ENCODE measurements around the gene EIF2AK2. TPM values are rescaled to one million over a fixed set of nuclear protein-coding genes. Genes with fewer than 3 reads are reported as not detected.

EIF2AK2 gene
- total RNA-seq, 1 donor from 2014 or later = 46.7 TPM

GRCh38 chr2:37104178-37104577 lies 52.6 kb downstream of the EIF2AK2 start:
- H3K4me3 Mint-ChIP-seq = no peak overlapping the region
- H3K9me3 Mint-ChIP-seq = no peaks in the 10 kb centered on the region
- H3K27ac Mint-ChIP-seq = no peak overlapping the region
- no peak for DNase-seq
- intact Hi-C loops (cut with micrococcal nuclease) = no loop called here
- H3K27me3 Mint-ChIP-seq = no peaks in the 10 kb centered on the region
- peaks cover 62% of the 10 kb centered on the region for H3K36me3 Mint-ChIP-seq (ENCODE audit: low read depth)
- peaks cover 3% of the 10 kb centered on the region for H3K4me1 Mint-ChIP-seq

- Mint-ChIP-seq H3K27me3 (no peaks in the 10 kb centered on the region), H3K36me3 (ENCODE audit: low read depth) (peaks cover 50% of the 10 kb centered on the region), H3K27ac (no peak overlapping the region), H3K4me1 (peaks cover 3% of the 10 kb centered on the region), H3K9me3 (no peaks in the 10 kb centered on the region), H3K4me3 (no peak overlapping the region)
- intact Hi-C loops (cut with micrococcal nuclease) = no loop called here
- DNase-seq = no peak
These were observed 54.2 kb downstream of the EIF2AK2 start for GRCh38 chr2:37102588-37102987.

- Mint-ChIP-seq H3K36me3 (ENCODE audit: low read depth) (peaks cover 50% of the 10 kb centered on the region), H3K9me3 (no peaks in the 10 kb centered on the region)
These were observed 56.7 kb downstream of the EIF2AK2 start for GRCh38 chr2:37100054-37100453.

GRCh38 chr2:37098416-37099118 lies 58.2 kb downstream of the EIF2AK2 start:
- no peak for DNase-seq
- no peaks in the 10 kb centered on the region for H3K4me1 Mint-ChIP-seq
- H3K4me3 Mint-ChIP-seq = no peak overlapping the region
- H3K27ac Mint-ChIP-seq = no peak overlapping the region
- peaks cover 54% of the 10 kb centered on the region for H3K36me3 Mint-ChIP-seq (ENCODE audit: low read depth)
- H3K27me3 Mint-ChIP-seq = no peaks in the 10 kb centered on the region
- intact Hi-C loops (cut with micrococcal nuclease) = no loop called here
- no peaks in the 10 kb centered on the region for H3K9me3 Mint-ChIP-seq

More at GRCh38 chr2:37100054-37100453, 56.7 kb downstream of the EIF2AK2 start:
- Mint-ChIP-seq H3K4me3 (no peak overlapping the region), H3K27ac (no peak overlapping the region), H3K27me3 (no peaks in the 10 kb centered on the region), H3K4me1 (peaks cover 3% of the 10 kb centered on the region)
- no peak for DNase-seq
- intact Hi-C loops (cut with micrococcal nuclease) = no loop called here

DNA sequence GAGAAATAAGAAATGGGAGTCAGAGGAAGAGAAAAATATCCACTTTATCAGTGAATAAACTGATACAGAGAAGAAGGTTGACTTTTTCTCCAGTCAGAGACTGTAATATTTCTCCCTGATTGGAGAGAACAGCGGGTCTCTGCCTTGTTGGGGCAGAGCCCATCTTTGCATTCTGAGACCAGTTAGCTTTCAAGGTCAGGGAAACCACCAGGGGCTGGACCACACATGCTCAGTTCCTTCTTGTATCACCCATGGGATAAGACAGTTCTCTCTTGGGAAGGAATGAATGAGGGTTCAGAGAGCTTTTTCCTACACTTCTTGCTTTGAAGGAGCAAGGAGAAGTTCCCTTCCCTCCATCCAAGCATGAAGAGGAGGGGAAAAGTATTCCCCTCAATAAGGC lies 60.2 kb downstream of the EIF2AK2 start:
- intact Hi-C loops (cut with micrococcal nuclease) = no loop called here
- Mint-ChIP-seq H3K9me3 (no peaks in the 10 kb centered on the region), H3K27me3 (no peaks in the 10 kb centered on the region), H3K36me3 (ENCODE audit: low read depth) (peaks cover 54% of the 10 kb centered on the region), H3K4me3 (no peak overlapping the region), H3K27ac (no peak overlapping the region), H3K4me1 (no peaks in the 10 kb centered on the region)
- DNase-seq = no peak

GRCh38 chr2:37091873-37092272 lies 64.9 kb downstream of the EIF2AK2 start:
- intact Hi-C loops (cut with micrococcal nuclease) = no loop called here
- H3K27ac Mint-ChIP-seq = no peak overlapping the region
- DNase-seq = peak; percentile 4

DNA sequence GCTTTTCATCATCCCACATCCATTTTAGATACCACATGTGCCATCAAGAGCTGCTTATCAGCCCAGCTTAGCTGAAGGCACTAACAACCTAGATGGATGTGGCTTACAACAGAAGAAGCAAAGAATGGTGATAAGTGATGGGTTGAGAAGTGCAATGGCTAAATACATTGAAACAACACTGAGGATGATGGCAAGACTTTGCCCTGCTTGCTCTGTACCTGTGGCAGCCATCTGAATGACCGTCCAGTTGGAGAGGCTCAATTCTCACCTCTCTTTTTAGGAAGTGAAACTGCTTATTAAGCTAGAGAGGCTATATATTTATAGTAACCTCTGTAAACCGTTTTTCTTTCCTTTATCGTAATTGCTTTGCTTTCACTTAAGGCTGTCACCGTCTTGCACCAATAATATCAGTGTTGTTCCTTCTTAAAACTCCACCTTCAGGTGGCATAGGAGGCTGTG lies 66.7 kb downstream of the EIF2AK2 start:
- intact Hi-C loops (cut with micrococcal nuclease) = no loop called here
- Mint-ChIP-seq H3K36me3 (ENCODE audit: low read depth) (peaks cover 36% of the 10 kb centered on the region), H3K4me3 (no peak overlapping the region), H3K27ac (no peak overlapping the region), H3K9me3 (no peaks in the 10 kb centered on the region), H3K27me3 (no peaks in the 10 kb centered on the region), H3K4me1 (peaks cover 8% of the 10 kb centered on the region)
- DNase-seq = no peak

More at GRCh38 chr2:37091873-37092272, 64.9 kb downstream of the EIF2AK2 start:
- H3K4me1 Mint-ChIP-seq = peaks cover 5% of the 10 kb centered on the region
- no peak overlapping the region for H3K4me3 Mint-ChIP-seq
- peaks cover 45% of the 10 kb centered on the region for H3K36me3 Mint-ChIP-seq (ENCODE audit: low read depth)
- no peaks in the 10 kb centered on the region for H3K27me3 Mint-ChIP-seq
- no peaks in the 10 kb centered on the region for H3K9me3 Mint-ChIP-seq

DNA sequence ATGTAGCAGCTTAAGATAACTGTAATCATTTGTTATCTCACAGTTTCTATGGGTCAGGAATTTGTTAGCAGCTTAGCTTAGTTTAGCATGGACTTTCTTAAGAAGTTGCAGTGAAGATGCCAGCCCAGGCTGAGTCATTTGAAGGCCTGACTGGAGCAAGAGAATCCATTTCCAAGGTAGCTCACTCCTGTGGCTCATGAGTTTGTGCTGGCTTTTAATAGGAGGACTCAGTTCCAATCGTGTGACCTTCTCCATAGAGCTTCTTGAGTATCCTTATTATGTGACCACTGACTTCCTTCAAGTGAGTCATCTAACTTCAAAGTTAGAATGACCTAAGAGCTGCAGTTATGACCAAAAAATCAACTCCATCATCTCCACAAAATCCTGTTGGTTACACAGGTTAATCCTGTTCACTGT lies 71.0 kb downstream of the EIF2AK2 start:
- no peak for DNase-seq
- H3K4me1 Mint-ChIP-seq = peaks cover 24% of the 10 kb centered on the region

GRCh38 chr2:37084797-37085196 lies 72.0 kb downstream of the EIF2AK2 start:
- intact Hi-C loops (cut with micrococcal nuclease) = loop anchor here (1.0 to 5.0 kb wide), 4 partner anchors 73 to 146 kb away; partner anchors contain the start of genes CEBPZ, CEBPZOS, EIF2AK2 and NDUFAF7
- peak; percentile 68 for DNase-seq
- Mint-ChIP-seq H3K36me3 (ENCODE audit: low read depth) (peaks cover 32% of the 10 kb centered on the region), H3K4me3 (no peak overlapping the region), H3K4me1 (peaks cover 33% of the 10 kb centered on the region), H3K9me3 (no peaks in the 10 kb centered on the region), H3K27ac (no peak overlapping the region), H3K27me3 (no peaks in the 10 kb centered on the region)

More for the DNA sequence above, 71.0 kb downstream of the EIF2AK2 start:
- H3K27me3 Mint-ChIP-seq = no peaks in the 10 kb centered on the region
- peaks cover 29% of the 10 kb centered on the region for H3K36me3 Mint-ChIP-seq (ENCODE audit: low read depth)
- H3K9me3 Mint-ChIP-seq = no peaks in the 10 kb centered on the region
- no peak overlapping the region for H3K4me3 Mint-ChIP-seq
- no peak overlapping the region for H3K27ac Mint-ChIP-seq
- intact Hi-C loops (cut with micrococcal nuclease) = loop anchor here (2.0 kb wide), 1 partner anchor 145 kb away; the partner anchor contains the start of genes CEBPZ and NDUFAF7

- Mint-ChIP-seq H3K27me3 (no peaks in the 10 kb centered on the region), H3K4me1 (peaks cover 36% of the 10 kb centered on the region), H3K27ac (no peak within 1 kb of the TSS), H3K4me3 (no peak within 1 kb of the TSS), H3K9me3 (no peaks in the 10 kb centered on the region), H3K36me3 (ENCODE audit: low read depth) (peaks cover 34% of the 10 kb centered on the region)
- peak; percentile 98 for DNase-seq
- intact Hi-C loops (cut with micrococcal nuclease) = loop anchor here (1.0 to 5.0 kb wide), 5 partner anchors 73 to 303 kb away; partner anchors contain the start of genes CEBPZ, CEBPZOS, EIF2AK2 and NDUFAF7
These were observed 72.6 kb downstream of the EIF2AK2 start, which contains the start of the genes GPATCH11 and HEATR5B for GRCh38 chr2:37083873-37084794. GPATCH11 (plus strand) TSS chr2:37084518; CDS start chr2:37088382, 3,864 bp downstream. HEATR5B (minus strand) TSS chr2:37084372; CDS start chr2:37083414, 958 bp downstream.

DNA sequence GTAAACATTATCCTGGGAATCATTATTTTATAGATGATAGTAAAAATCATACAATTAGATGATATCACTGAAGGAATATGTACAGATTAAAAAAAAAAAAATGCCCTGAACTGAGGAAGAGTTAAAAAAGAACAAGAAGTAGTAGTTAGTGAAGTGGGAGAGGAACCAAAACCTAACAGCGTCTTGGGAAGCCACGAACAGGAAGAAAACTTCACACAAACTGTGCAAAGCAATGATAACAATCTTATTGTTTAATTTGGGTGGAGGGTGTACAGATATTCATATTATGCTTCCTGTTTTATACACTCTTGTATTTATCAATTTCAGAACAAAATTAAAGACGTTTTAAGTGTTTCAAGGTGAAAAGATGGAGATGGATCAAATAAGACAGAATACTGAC lies 76.1 kb downstream of the EIF2AK2 start:
- Mint-ChIP-seq H3K4me3 (peak overlapping the region; percentile 39), H3K4me1 (peaks cover 28% of the 10 kb centered on the region)
- intact Hi-C loops (cut with micrococcal nuclease) = loop anchor here (5.0 kb wide), 1 partner anchor 77 kb away; the partner anchor contains the start of gene EIF2AK2

DNA sequence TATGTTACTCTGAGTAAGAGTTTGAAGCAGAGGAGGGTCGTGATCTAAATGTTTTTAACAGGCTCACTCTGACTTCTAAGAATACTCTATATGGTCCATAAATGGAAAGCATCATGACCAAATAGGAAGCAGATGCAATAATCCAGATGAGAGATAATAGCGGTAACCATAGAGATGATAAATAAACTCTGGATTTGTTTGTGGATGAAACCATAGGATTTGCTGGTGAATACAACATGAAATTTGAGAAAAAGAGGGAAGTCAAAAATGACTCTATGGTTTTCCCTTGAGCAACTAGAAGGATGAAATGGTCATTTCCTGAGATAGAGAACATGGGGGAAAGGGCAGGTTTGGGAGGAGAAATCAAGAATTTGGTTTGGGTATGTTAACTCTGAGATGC lies 76.5 kb downstream of the EIF2AK2 start:
- peak overlapping the region; percentile 8 for H3K27ac Mint-ChIP-seq
- H3K4me3 Mint-ChIP-seq = peak overlapping the region; percentile 39
- no peaks in the 10 kb centered on the region for H3K9me3 Mint-ChIP-seq
- DNase-seq = no peak
- intact Hi-C loops (cut with micrococcal nuclease) = loop anchor here (5.0 kb wide), 1 partner anchor 77 kb away; the partner anchor contains the start of gene EIF2AK2
- peaks cover 28% of the 10 kb centered on the region for H3K4me1 Mint-ChIP-seq
- peaks cover 40% of the 10 kb centered on the region for H3K36me3 Mint-ChIP-seq (ENCODE audit: low read depth)
- H3K27me3 Mint-ChIP-seq = no peaks in the 10 kb centered on the region

More for the DNA sequence above, 76.1 kb downstream of the EIF2AK2 start:
- H3K36me3 Mint-ChIP-seq (ENCODE audit: low read depth) = peaks cover 40% of the 10 kb centered on the region
- no peak for DNase-seq
- H3K27me3 Mint-ChIP-seq = no peaks in the 10 kb centered on the region
- no peaks in the 10 kb centered on the region for H3K9me3 Mint-ChIP-seq
- H3K27ac Mint-ChIP-seq = peak overlapping the region; percentile 8

DNA sequence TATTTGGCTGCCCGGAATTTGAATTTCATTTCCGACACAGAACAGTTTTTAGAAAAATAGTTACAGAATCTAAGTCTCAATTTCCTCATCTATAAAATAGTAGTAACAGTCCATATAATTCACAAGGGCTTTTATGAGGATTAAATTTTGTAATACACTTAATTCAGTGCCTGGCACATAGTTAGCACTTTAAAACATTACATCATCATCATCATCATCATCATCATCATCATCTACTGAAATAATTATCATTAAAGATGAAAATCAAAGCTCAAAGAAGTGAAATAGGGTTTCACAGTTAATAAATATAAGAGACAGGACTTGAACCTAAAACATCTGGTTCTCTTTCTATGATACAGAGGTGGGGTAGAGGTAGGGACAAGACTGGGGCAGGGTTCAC lies 85.8 kb downstream of the EIF2AK2 start:
- Mint-ChIP-seq H3K36me3 (ENCODE audit: low read depth) (peaks cover 36% of the 10 kb centered on the region), H3K9me3 (no peaks in the 10 kb centered on the region), H3K4me3 (no peak overlapping the region), H3K27ac (no peak overlapping the region), H3K27me3 (no peaks in the 10 kb centered on the region), H3K4me1 (peaks cover 6% of the 10 kb centered on the region)
- intact Hi-C loops (cut with micrococcal nuclease) = no loop called here
- no peak for DNase-seq
